OCI-LY1 (cell line): ENCODE data around the gene SLC18B1.

Experiments
- H2AFZ ChIP-seq: fragments of 200-600 bp; sonication (generic), shearing (Covaris generic); 2 replicates; pipeline ENCODE4 v1.6.0; 2014; ENCODE audit warnings: antibody characterized with exemption, mild to moderate bottlenecking, low read length
- H3F3A ChIP-seq: fragments of 200-600 bp; sonication (generic), shearing (Covaris generic); 2 replicates; pipeline ENCODE4 v1.6.0; 2014; ENCODE audit warnings: mild to moderate bottlenecking, antibody characterized with exemption, low read length, moderate library complexity; ENCODE audit not compliant: insufficient read depth
- H3K27ac ChIP-seq: fragments of 200-600 bp; sonication (generic); 2 replicates; pipeline ENCODE4 v1.5.1; 2014; ENCODE audit warnings: low read length, mixed run types, mild to moderate bottlenecking, low read depth; ENCODE audit not compliant: poor library complexity, severe bottlenecking
- H3K27me3 ChIP-seq: fragments of 200-600 bp; sonication (generic); 2 replicates; pipeline ENCODE4 v1.6.0; 2014; ENCODE audit warnings: antibody characterized with exemption, mild to moderate bottlenecking, low read length, moderate library complexity; ENCODE audit not compliant: insufficient read depth
- H3K36me3 ChIP-seq: fragments of 200-600 bp; sonication (generic); 2 replicates; pipeline ENCODE4 v1.6.1; 2014; ENCODE audit warnings: mild to moderate bottlenecking, antibody characterized with exemption, low read length, moderate library complexity, mixed read lengths; ENCODE audit not compliant: insufficient read depth
- H3K4me1 ChIP-seq: fragments of 200-600 bp; sonication (generic); 2 replicates; pipeline ENCODE4 v1.5.1; 2014; ENCODE audit warnings: mild to moderate bottlenecking, low read length, moderate library complexity; ENCODE audit not compliant: insufficient read depth, severe bottlenecking
- H3K4me2 ChIP-seq: fragments of 200-600 bp; sonication (generic), shearing (Covaris generic); 2 replicates; pipeline ENCODE4 v1.6.1; 2014; ENCODE audit warnings: low read length
- H3K4me3 ChIP-seq: fragments of 200-600 bp; sonication (generic); 2 replicates; pipeline ENCODE4 v1.5.1; 2014; ENCODE audit warnings: low read length, low read depth, mild to moderate bottlenecking, mixed read lengths; ENCODE audit not compliant: poor library complexity, severe bottlenecking
- H3K79me2 ChIP-seq: fragments of 200-600 bp; shearing (Covaris generic); 2 replicates; pipeline ENCODE4 v1.6.1; 2016; ENCODE audit warnings: mixed run types, low read length, mixed read lengths; ENCODE audit not compliant: insufficient read depth
- H3K9ac ChIP-seq: fragments of 200-600 bp; sonication (generic), shearing (Covaris generic); 2 replicates; pipeline ENCODE4 v1.6.1; 2014; ENCODE audit warnings: mild to moderate bottlenecking, low read length, mixed read lengths
- H3K9me2 ChIP-seq: fragments of 200-600 bp; sonication (generic), shearing (Covaris generic); 2 replicates; pipeline ENCODE4 v1.6.1; 2014; ENCODE audit warnings: low read depth, mild to moderate bottlenecking, low read length, mixed read lengths
- H3K9me3 ChIP-seq: fragments of 200-600 bp; shearing (Covaris generic); 2 replicates; pipeline ENCODE4 v1.6.1; 2014; ENCODE audit warnings: low read length, mixed read lengths
- H4K20me1 ChIP-seq: fragments of 200-600 bp; sonication (generic), shearing (Covaris generic); 2 replicates; pipeline ENCODE4 v1.6.0; 2016; ENCODE audit warnings: mild to moderate bottlenecking, low read length; ENCODE audit not compliant: insufficient read depth
- CTCF ChIP-seq: fragments of 200-600 bp; sonication (generic), shearing (Covaris generic); IDR thresholded peaks from 2 replicates; pipeline ENCODE4 v1.5.1; 2017; ENCODE audit warnings: mild to moderate bottlenecking, antibody characterized with exemption, low read length, moderate library complexity, mixed read lengths
- EZH2 ChIP-seq: fragments of 200-600 bp; sonication (generic), shearing (Covaris generic); IDR thresholded peaks from 2 replicates; pipeline ENCODE4 v1.8.0; 2017; ENCODE audit warnings: borderline replicate concordance, mixed run types, mild to moderate bottlenecking, antibody characterized with exemption, low read length, moderate library complexity, mixed read lengths

SLC18B1 gene

DNA sequence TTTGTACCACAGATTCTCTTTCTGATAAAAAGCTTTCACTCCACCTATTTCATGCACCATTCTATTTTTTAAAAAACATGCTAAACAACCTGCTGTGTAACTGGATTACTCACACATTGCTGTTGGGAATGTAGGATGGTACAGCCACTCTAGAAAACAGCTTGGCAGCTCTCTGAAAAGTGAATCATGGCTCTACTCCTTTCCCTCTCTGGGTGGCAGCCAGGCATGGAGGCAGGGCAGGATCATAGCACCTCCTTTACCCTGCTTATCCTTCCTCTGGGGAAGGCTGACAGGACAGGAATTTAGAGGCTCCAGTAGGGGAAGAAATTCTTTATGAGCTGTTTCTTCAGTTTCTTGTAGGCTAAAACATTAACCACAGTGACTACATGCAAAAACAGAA is 34.1 kb downstream of the SLC18B1 start:
- Histone ChIP-seq H3K9me2 (no peaks in the 10 kb centered on the region), H3K79me2 (peaks cover 18% of the 10 kb centered on the region), H3K27me3 (no peaks in the 10 kb centered on the region), H3K4me1 (peaks cover 46% of the 10 kb centered on the region), H3F3A (no peaks in the 10 kb centered on the region), H4K20me1 (no peaks in the 10 kb centered on the region), H3K4me3 (no peak overlapping the region), H3K36me3 (peaks cover 4% of the 10 kb centered on the region; the same call in 1 of the 2 replicates), H3K9ac (no peak overlapping the region), H3K9me3 (no peaks in the 10 kb centered on the region), H3K4me2 (no peak overlapping the region), H3K27ac (peak overlapping the region; percentile 20), H2AFZ (peak overlapping the region; percentile 36; the same call in 1 of the 2 replicates)
- no peak for TF ChIP-seq CTCF
- no peak for TF ChIP-seq EZH2

GRCh38 chr6:132763269-132763668 is 35.2 kb downstream of the SLC18B1 start:
- peak overlapping the region; percentile 80 for H3K4me2 ChIP-seq
- no peak for TF ChIP-seq CTCF
- no peak for TF ChIP-seq EZH2
- H3K27ac ChIP-seq = peak overlapping the region; percentile 64
- H3K9ac ChIP-seq = peak overlapping the region; percentile 65
- no peaks in the 10 kb centered on the region for H3K9me3 ChIP-seq
- peak overlapping the region; percentile 48 for H2AFZ ChIP-seq
- H3K36me3 ChIP-seq = peaks cover 4% of the 10 kb centered on the region; the same call in 1 of the 2 replicates
- no peaks in the 10 kb centered on the region for H3K27me3 ChIP-seq
- peaks cover 57% of the 10 kb centered on the region for H3K4me1 ChIP-seq
- H3K79me2 ChIP-seq = peaks cover 18% of the 10 kb centered on the region
- H3K4me3 ChIP-seq = peak overlapping the region; percentile 68
- no peaks in the 10 kb centered on the region for H3K9me2 ChIP-seq
- H3F3A ChIP-seq = peaks cover 3% of the 10 kb centered on the region; the same call in 1 of the 2 replicates
- H4K20me1 ChIP-seq = no peaks in the 10 kb centered on the region

- Histone ChIP-seq H3K4me1 (peaks cover 82% of the 10 kb centered on the region), H4K20me1 (no peaks in the 10 kb centered on the region), H3K27ac (peak overlapping the region; percentile 55), H3K4me3 (no peak overlapping the region), H3K4me2 (peak overlapping the region; percentile 19; the same call in 1 of the 2 replicates), H3K27me3 (no peaks in the 10 kb centered on the region), H3F3A (peaks cover 3% of the 10 kb centered on the region; the same call in 1 of the 2 replicates), H2AFZ (no peak overlapping the region), H3K9me3 (no peaks in the 10 kb centered on the region), H3K36me3 (peaks cover 4% of the 10 kb centered on the region; the same call in 1 of the 2 replicates), H3K79me2 (peaks cover 18% of the 10 kb centered on the region), H3K9ac (no peak overlapping the region), H3K9me2 (no peaks in the 10 kb centered on the region)
- no peak for TF ChIP-seq EZH2
- no peak for TF ChIP-seq CTCF
These were observed 38.2 kb downstream of the SLC18B1 start for GRCh38 chr6:132760256-132760655.
